Esophagus squamous epithelium (tissue), 5 donors: ENCODE measurements around the gene MATK. TPM values are rescaled to one million over a fixed set of nuclear protein-coding genes. Genes with fewer than 3 reads are reported as not detected.

Experiments used
- DNase-seq: peaks from one replicate; lab custom pipeline; 2025; lab: John Stamatoyannopoulos, UW
- H3K27ac ChIP-seq, 4 donors: fragments of 200-600 bp; sonication (generic); one replicate each; pipeline ENCODE4 v1.5.1; 2016 to 2019; ENCODE audit warnings: mild to moderate bottlenecking in 1 of 4
- H3K27me3 ChIP-seq, 4 donors: fragments of 200-600 bp; sonication (generic); 1 replicate in 3 of 4; 2 replicates in 1 of 4; pipeline versions ENCODE4 v1.5.1 to v1.6.0; 2017 to 2021; ENCODE audit warnings: antibody characterized with exemption in 1 of 4
- H3K36me3 ChIP-seq, 3 donors: fragments of 200-600 bp; sonication (generic); one replicate each; pipeline ENCODE4 v1.5.1; 2016 to 2019
- H3K4me1 ChIP-seq, 3 donors: fragments of 200-600 bp; sonication (generic); one replicate each; pipeline ENCODE4 v1.5.1; 2017 to 2019
- H3K4me3 ChIP-seq, 4 donors: fragments of 200-600 bp; sonication (generic); 1 replicate in 3 of 4; 2 replicates in 1 of 4; pipeline ENCODE4 v1.5.1; 2016 to 2019; ENCODE audit warnings: mild to moderate bottlenecking in 2 of 4, moderate library complexity in 1 of 4
- H3K9me3 ChIP-seq, 3 donors: fragments of 200-600 bp; sonication (generic); one replicate each; pipeline ENCODE4 v1.5.1; 2016 to 2019
- CTCF ChIP-seq, 6 experiments: fragments of 450-650 bp in 4 of 6; fragments of 200-600 bp in 2 of 6; sonication (generic) in 2 of 6; IDR thresholded peaks; one replicate each; pipeline ENCODE4 v1.5.1; 2016 to 2019; ENCODE audit warnings: antibody characterized with exemption in 6 of 6, mild to moderate bottlenecking in 4 of 6, moderate library complexity in 4 of 6
- POLR2A ChIP-seq, 4 donors: fragments of 450-650 bp; IDR thresholded peaks; one replicate each; pipeline ENCODE4 v1.6.1; 2017; ENCODE audit warnings: antibody characterized with exemption in 4 of 4, mild to moderate bottlenecking in 4 of 4, moderate library complexity in 3 of 4
- WGBS, 2 donors: methylation state at CpG; one replicate each; pipeline ENCODE4 v1.1.5; 2018; 5-methylcytosine and 5-hydroxymethylcytosine counted together
- intact Hi-C: fragments of 100-400 bp; cut with DNase I; formaldehyde crosslinking; loops from one replicate; pipeline ENCODE4 v1.15.0; 2022
- small RNA-seq, 4 donors: library from RNA; depleted of rRNA; stranded (forward); fragments of <200 nt; gene quantifications; one replicate each; pipeline ENCODE3, GENCODE V24; 2016
- total RNA-seq, 4 donors: library from RNA; depleted of rRNA; stranded (reverse); fragments of >200 nt; gene quantifications; one replicate each; pipeline ENCODE4 v1.1.0, GENCODE V29; 2016
- donor health status: DM: yes; HTN: yes; CAD: no.

MATK gene
- total RNA-seq, 4 donors from 2014 or later, result 1.1 to 4.4 (median 2.1) TPM; not detected in 1

DNA sequence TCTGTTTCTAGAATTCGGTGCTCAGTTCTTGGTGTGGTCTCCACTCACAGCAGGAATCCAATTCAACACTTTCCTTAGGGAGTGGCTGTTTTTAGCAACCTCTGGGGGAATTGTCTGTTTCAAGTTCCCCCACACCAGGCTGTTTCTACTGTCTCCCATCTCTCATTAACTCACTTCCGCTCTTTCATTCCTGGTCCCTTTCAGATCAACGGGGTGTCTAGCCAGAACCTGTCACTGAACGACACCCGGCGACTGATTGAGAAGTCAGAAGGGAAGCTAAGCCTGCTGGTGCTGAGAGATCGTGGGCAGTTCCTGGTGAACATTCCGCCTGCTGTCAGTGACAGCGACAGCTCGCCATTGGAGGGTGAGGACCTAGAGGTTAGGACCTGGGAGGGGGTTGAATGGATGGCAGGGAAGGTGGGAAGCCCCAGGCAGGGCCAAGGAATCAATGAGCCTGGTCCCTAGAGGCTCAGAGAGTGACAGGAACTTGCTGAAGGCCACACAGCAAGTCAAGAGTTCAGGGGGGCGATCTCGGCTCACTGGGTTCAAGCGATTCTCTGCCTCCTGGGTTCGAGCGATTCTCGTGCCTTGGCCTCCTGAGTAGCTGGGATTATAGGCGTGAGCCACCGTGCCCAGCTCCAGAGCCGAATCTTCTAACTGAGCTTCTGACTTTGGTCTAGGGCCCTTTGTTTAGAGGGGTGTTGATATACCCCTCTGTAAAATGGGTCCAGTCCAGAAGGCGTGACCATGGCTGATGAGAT lies 52.5 kb downstream of the MATK start:
- Histone ChIP-seq H3K4me1 (no peaks in the 10 kb centered on the region), H3K4me3 (no peak overlapping the region), H3K27ac (no peak overlapping the region), H3K36me3 (peaks cover 0 to 49% (median 0%) of the 10 kb centered on the region in 3 donors), H3K27me3 (peaks cover 0 to 5% (median 0%) of the 10 kb centered on the region in 4 donors), H3K9me3 (no peaks in the 10 kb centered on the region)
- intact Hi-C loops, result no loop called here
- DNase-seq, result no peak
- WGBS, 2 donors, result 69 to 84% methylated on average over 12 to 13 of the region's 20 CpGs
- TF ChIP-seq CTCF (IDR thresholded peaks at IDR 0.05) (no peak), POLR2A (IDR thresholded peaks at IDR 0.05) (no peak)

GRCh38 chr19:3732108-3732507 lies 54.1 kb downstream of the MATK start:
- TF ChIP-seq CTCF (IDR thresholded peaks at IDR 0.05) (no peak), POLR2A (IDR thresholded peaks at IDR 0.05) (no peak)
- Histone ChIP-seq H3K36me3 (peaks cover 0 to 43% (median 0%) of the 10 kb centered on the region in 3 donors), H3K27ac (no peak overlapping the region), H3K9me3 (no peaks in the 10 kb centered on the region), H3K4me1 (no peaks in the 10 kb centered on the region), H3K4me3 (no peak overlapping the region), H3K27me3 (peaks cover 0 to 5% (median 0%) of the 10 kb centered on the region in 4 donors)
- intact Hi-C loops, result no loop called here
- 80 to 100% methylated on average over 1 of the region's 1 CpG for WGBS, 2 donors
- no peak for DNase-seq

DNA sequence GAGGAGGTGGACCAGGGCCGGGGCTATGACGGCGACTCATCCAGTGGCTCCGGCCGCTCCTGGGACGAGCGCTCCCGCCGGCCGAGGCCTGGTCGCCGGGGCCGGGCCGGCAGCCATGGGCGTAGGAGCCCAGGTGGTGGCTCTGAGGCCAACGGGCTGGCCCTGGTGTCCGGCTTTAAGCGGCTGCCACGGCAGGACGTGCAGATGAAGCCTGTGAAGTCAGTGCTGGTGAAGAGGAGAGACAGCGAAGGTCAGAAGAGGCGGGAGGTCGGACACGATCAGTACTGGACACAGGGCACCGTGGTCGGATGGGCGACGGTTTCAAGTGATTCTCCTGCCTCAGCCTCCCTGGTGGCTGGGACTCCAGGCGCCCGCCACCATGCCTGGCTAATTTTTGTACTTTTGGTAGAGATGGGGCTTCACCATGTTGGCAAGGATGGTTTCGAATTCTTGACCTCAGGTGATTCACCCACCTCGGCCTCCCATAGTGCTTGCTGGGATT lies 55.7 kb downstream of the MATK start:
- H3K4me1 ChIP-seq, result peaks cover 0 to 7% (median 0%) of the 10 kb centered on the region in 3 donors
- H3K27ac ChIP-seq, result no peak overlapping the region
- DNase-seq, result no peak
- 87 to 90% methylated on average over 11 to 12 of the region's 32 CpGs for WGBS, 2 donors
- TF ChIP-seq CTCF (IDR thresholded peaks at IDR 0.05) (no peak), POLR2A (IDR thresholded peaks at IDR 0.05) (no peak)
- intact Hi-C loops, result no loop called here
- H3K36me3 ChIP-seq, result peaks cover 0 to 30% (median 0%) of the 10 kb centered on the region in 3 donors
- no peaks in the 10 kb centered on the region for H3K27me3 ChIP-seq
- H3K4me3 ChIP-seq, result no peak overlapping the region
- no peaks in the 10 kb centered on the region for H3K9me3 ChIP-seq

Small RNAs within 50 kb of the gene (small RNA-seq; reads per million reads assigned to genes)
- gene AC005777.1, result 0 reads per million in 4 donors

Other genes with a start within 250 kb of the MATK start
- gene TEKTIP1, start 247.2 kb downstream of the MATK start, total RNA-seq, result under 1 TPM in 1 of 4 donors, not detected in 3; 0.95 TPM
- gene MFSD12, start 228.8 kb downstream of the MATK start, total RNA-seq, result 10 to 100 TPM; 22.5 to 50.4 (median 37.3) TPM
- 10 to 100 TPM; 56.1 to 77.6 (median 76.9) TPM for gene HMG20B, start 213.4 kb downstream of the MATK start, total RNA-seq
- under 1 TPM; 0.18 to 0.76 (median 0.22) TPM for gene GIPC3, start 200.9 kb downstream of the MATK start, total RNA-seq
- gene TBXA2R, start 179.5 kb downstream of the MATK start, total RNA-seq, result 1 to 10 TPM in 1 of 4 donors, under 1 TPM in 3; 0.23 to 1.3 (median 0.45) TPM
- 10 to 100 TPM; 15.9 to 26.7 (median 21.3) TPM for gene CACTIN, start 159.6 kb downstream of the MATK start, total RNA-seq
- gene PIP5K1C, start 85.9 kb downstream of the MATK start, total RNA-seq, result 10 to 100 TPM; 12.0 to 25.3 (median 15.2) TPM
- 10 to 100 TPM; 23.7 to 71.1 (median 28.0) TPM for gene TJP3, start 78.0 kb downstream of the MATK start, total RNA-seq
- gene APBA3, start 24.7 kb downstream of the MATK start, total RNA-seq, result 10 to 100 TPM; 12.9 to 26.5 (median 22.7) TPM
- gene MRPL54, start 23.7 kb downstream of the MATK start, total RNA-seq, result 10 to 100 TPM; 50.2 to 79.9 (median 60.9) TPM
- gene RAX2, start 14.2 kb downstream of the MATK start, total RNA-seq, result not detected
- gene ZFR2, start 82.7 kb upstream of the MATK start, total RNA-seq, result not detected
- not detected for gene ATCAY, start 94.3 kb upstream of the MATK start, total RNA-seq
- gene NMRK2, start 146.7 kb upstream of the MATK start, total RNA-seq, result not detected
- gene DAPK3, start 184.7 kb upstream of the MATK start, total RNA-seq, result 10 to 100 TPM; 38.2 to 60.4 (median 45.9) TPM
- 1,000 to 10,000 TPM; 1,210 to 2,054 (median 1,565) TPM for gene EEF2, start 199.1 kb upstream of the MATK start, total RNA-seq
- gene PIAS4, start 221.4 kb upstream of the MATK start, total RNA-seq, result 10 to 100 TPM; 11.4 to 15.1 (median 13.0) TPM